GM21360 (cell line): ENCODE data around the gene PEAK3.

Experiments
- ATAC-seq: cut with Tn5 transposase; IDR thresholded peaks from one replicate; pipeline ENCODE4 v1.9.1; 2021; ENCODE audit warnings: mild to moderate bottlenecking, moderate library complexity; ENCODE audit not compliant: unreplicated experiment

PEAK3 gene

GRCh38 chr19:2227415-2228156 is 54.4 kb downstream of the PEAK3 start:
- ATAC-seq: no peak

GRCh38 chr19:2226840-2227360 is 55.1 kb downstream of the PEAK3 start:
- no peak for ATAC-seq

- ATAC-seq: no peak
These were observed 55.7 kb downstream of the PEAK3 start for GRCh38 chr19:2226051-2226839.

- no peak for ATAC-seq
These were observed 56.4 kb downstream of the PEAK3 start for GRCh38 chr19:2225415-2226050.

- no peak for ATAC-seq
These were observed 57.1 kb downstream of the PEAK3 start for GRCh38 chr19:2224754-2225349.
